Skeletal muscle satellite cell (primary cell): ENCODE measurements around the gene ARPC2.

Source experiments
- H3K27me3 ChIP-seq: 2 replicates; pipeline ENCODE4 v1.7.0; 2013; ENCODE audit warnings: low read length; ENCODE audit not compliant: control insufficient read depth, insufficient read depth
- H3K36me3 ChIP-seq: 2 replicates; pipeline ENCODE4 v1.7.0; 2013; ENCODE audit warnings: mild to moderate bottlenecking, control low read depth, low read length; ENCODE audit not compliant: insufficient read depth
- H3K4me1 ChIP-seq: 2 replicates; pipeline ENCODE4 v1.7.0; 2013; ENCODE audit warnings: low read length; ENCODE audit not compliant: control insufficient read depth, insufficient read depth
- H3K4me2 ChIP-seq: 2 replicates; pipeline ENCODE4 v1.7.0; 2013; ENCODE audit warnings: mild to moderate bottlenecking, low read length
- H3K4me3 ChIP-seq: 2 replicates; pipeline ENCODE4 v1.7.0; 2013; ENCODE audit warnings: low read length
- H3K9ac ChIP-seq: 2 replicates; pipeline ENCODE4 v1.7.0; 2013; ENCODE audit warnings: mild to moderate bottlenecking, low read depth, low read length, moderate library complexity
- H3K9me3 ChIP-seq: replicated peaks from 2 replicates; pipeline ENCODE4 v1.7.0; 2013; ENCODE audit warnings: mild to moderate bottlenecking, control low read depth, low read length

ARPC2 gene

GRCh38 chr2:218234521-218234920, 17.5 kb downstream of the ARPC2 start:
- H3K4me3 ChIP-seq: no peak overlapping the region
- peaks cover 16% of the 10 kb centered on the region for H3K4me1 ChIP-seq
- H3K9me3 ChIP-seq: no peaks in the 10 kb centered on the region
- H3K9ac ChIP-seq: no peak overlapping the region
- no peak overlapping the region for H3K4me2 ChIP-seq
- H3K36me3 ChIP-seq: peaks cover 90% of the 10 kb centered on the region
- H3K27me3 ChIP-seq: no peaks in the 10 kb centered on the region

- Histone ChIP-seq H3K27me3 (no peaks in the 10 kb centered on the region), H3K36me3 (peaks cover 90% of the 10 kb centered on the region), H3K9ac (no peak overlapping the region), H3K9me3 (no peaks in the 10 kb centered on the region), H3K4me1 (peaks cover 11% of the 10 kb centered on the region), H3K4me3 (no peak overlapping the region), H3K4me2 (no peak overlapping the region)
These were observed 18.0 kb downstream of the ARPC2 start for GRCh38 chr2:218235017-218235416.

GRCh38 chr2:218236829-218237228, 19.8 kb downstream of the ARPC2 start:
- Histone ChIP-seq H3K9me3 (no peaks in the 10 kb centered on the region), H3K4me1 (no peaks in the 10 kb centered on the region), H3K27me3 (no peaks in the 10 kb centered on the region), H3K36me3 (peaks cover 88% of the 10 kb centered on the region), H3K9ac (no peak overlapping the region), H3K4me3 (no peak overlapping the region), H3K4me2 (no peak overlapping the region)

GRCh38 chr2:218238887-218239286, 21.9 kb downstream of the ARPC2 start:
- Histone ChIP-seq H3K9me3 (no peaks in the 10 kb centered on the region), H3K9ac (no peak overlapping the region), H3K4me3 (no peak overlapping the region), H3K27me3 (no peaks in the 10 kb centered on the region), H3K4me2 (no peak overlapping the region), H3K36me3 (peaks cover 94% of the 10 kb centered on the region), H3K4me1 (no peaks in the 10 kb centered on the region)

- H3K36me3 ChIP-seq: peaks cover 92% of the 10 kb centered on the region
- H3K9me3 ChIP-seq: no peaks in the 10 kb centered on the region
- no peaks in the 10 kb centered on the region for H3K27me3 ChIP-seq
- H3K4me3 ChIP-seq: no peak overlapping the region
- H3K4me2 ChIP-seq: no peak overlapping the region
- H3K4me1 ChIP-seq: no peaks in the 10 kb centered on the region
- H3K9ac ChIP-seq: no peak overlapping the region
These were observed 27.2 kb downstream of the ARPC2 start for GRCh38 chr2:218244204-218244603.

GRCh38 chr2:218244665-218245064, 27.7 kb downstream of the ARPC2 start:
- no peak overlapping the region for H3K4me2 ChIP-seq
- no peaks in the 10 kb centered on the region for H3K4me1 ChIP-seq
- H3K9me3 ChIP-seq: no peaks in the 10 kb centered on the region
- peaks cover 94% of the 10 kb centered on the region for H3K36me3 ChIP-seq
- no peak overlapping the region for H3K4me3 ChIP-seq
- no peak overlapping the region for H3K9ac ChIP-seq
- no peaks in the 10 kb centered on the region for H3K27me3 ChIP-seq

- H3K27me3 ChIP-seq: no peaks in the 10 kb centered on the region
- no peaks in the 10 kb centered on the region for H3K9me3 ChIP-seq
- H3K4me1 ChIP-seq: no peaks in the 10 kb centered on the region
- no peak overlapping the region for H3K9ac ChIP-seq
- H3K4me3 ChIP-seq: no peak overlapping the region
- H3K4me2 ChIP-seq: no peak overlapping the region
- peaks cover 94% of the 10 kb centered on the region for H3K36me3 ChIP-seq
These were observed 28.2 kb downstream of the ARPC2 start for GRCh38 chr2:218245214-218245613.

- Histone ChIP-seq H3K4me2 (no peak overlapping the region), H3K9me3 (no peaks in the 10 kb centered on the region), H3K27me3 (no peaks in the 10 kb centered on the region), H3K4me3 (no peak overlapping the region), H3K36me3 (peaks cover 91% of the 10 kb centered on the region), H3K4me1 (peaks cover 14% of the 10 kb centered on the region), H3K9ac (no peak overlapping the region)
These were observed 32.7 kb downstream of the ARPC2 start for GRCh38 chr2:218249691-218250090.

GRCh38 chr2:218252509-218253231, 35.7 kb downstream of the ARPC2 start:
- Histone ChIP-seq H3K36me3 (peaks cover 89% of the 10 kb centered on the region), H3K4me3 (no peak overlapping the region), H3K27me3 (no peaks in the 10 kb centered on the region), H3K4me1 (peaks cover 14% of the 10 kb centered on the region), H3K9me3 (no peaks in the 10 kb centered on the region), H3K4me2 (peak overlapping the region; percentile 4), H3K9ac (peak overlapping the region; percentile 27)

- no peaks in the 10 kb centered on the region for H3K9me3 ChIP-seq
- H3K9ac ChIP-seq: peak overlapping the region; percentile 14
- H3K4me1 ChIP-seq: peaks cover 14% of the 10 kb centered on the region
- peaks cover 84% of the 10 kb centered on the region for H3K36me3 ChIP-seq
- H3K4me3 ChIP-seq: no peak overlapping the region
- H3K4me2 ChIP-seq: peak overlapping the region; percentile 4
- H3K27me3 ChIP-seq: no peaks in the 10 kb centered on the region
These were observed 36.2 kb downstream of the ARPC2 start for GRCh38 chr2:218253232-218253625.

GRCh38 chr2:218255446-218255845, 38.5 kb downstream of the ARPC2 start:
- no peaks in the 10 kb centered on the region for H3K27me3 ChIP-seq
- no peak overlapping the region for H3K4me3 ChIP-seq
- H3K9ac ChIP-seq: no peak overlapping the region
- peaks cover 64% of the 10 kb centered on the region for H3K36me3 ChIP-seq
- H3K9me3 ChIP-seq: no peaks in the 10 kb centered on the region
- no peak overlapping the region for H3K4me2 ChIP-seq
- peaks cover 23% of the 10 kb centered on the region for H3K4me1 ChIP-seq

GRCh38 chr2:218256612-218257350, 39.8 kb downstream of the ARPC2 start:
- H3K9me3 ChIP-seq: no peaks in the 10 kb centered on the region
- no peak overlapping the region for H3K4me2 ChIP-seq
- peaks cover 52% of the 10 kb centered on the region for H3K36me3 ChIP-seq
- H3K4me1 ChIP-seq: peaks cover 26% of the 10 kb centered on the region
- no peak overlapping the region for H3K4me3 ChIP-seq
- no peaks in the 10 kb centered on the region for H3K27me3 ChIP-seq
- H3K9ac ChIP-seq: no peak overlapping the region
